HG02981 (cell line): ENCODE results near the gene EIF2S2.
A peak's percentile ranks its signal among the peaks of the same experiment; 100 is the strongest.
"Not testable (repeated sequence)": the region's sequence is repeated elsewhere in the genome, so short reads cannot be mapped to it uniquely, and the experiment has no call there.

Experiments
- ATAC-seq: cut with Tn5 transposase; IDR thresholded peaks from one replicate; pipeline ENCODE4 v1.9.1; 2021; ENCODE audit warnings: mild to moderate bottlenecking, moderate library complexity; ENCODE audit not compliant: unreplicated experiment

EIF2S2 gene, protein sequence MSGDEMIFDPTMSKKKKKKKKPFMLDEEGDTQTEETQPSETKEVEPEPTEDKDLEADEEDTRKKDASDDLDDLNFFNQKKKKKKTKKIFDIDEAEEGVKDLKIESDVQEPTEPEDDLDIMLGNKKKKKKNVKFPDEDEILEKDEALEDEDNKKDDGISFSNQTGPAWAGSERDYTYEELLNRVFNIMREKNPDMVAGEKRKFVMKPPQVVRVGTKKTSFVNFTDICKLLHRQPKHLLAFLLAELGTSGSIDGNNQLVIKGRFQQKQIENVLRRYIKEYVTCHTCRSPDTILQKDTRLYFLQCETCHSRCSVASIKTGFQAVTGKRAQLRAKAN

DNA sequence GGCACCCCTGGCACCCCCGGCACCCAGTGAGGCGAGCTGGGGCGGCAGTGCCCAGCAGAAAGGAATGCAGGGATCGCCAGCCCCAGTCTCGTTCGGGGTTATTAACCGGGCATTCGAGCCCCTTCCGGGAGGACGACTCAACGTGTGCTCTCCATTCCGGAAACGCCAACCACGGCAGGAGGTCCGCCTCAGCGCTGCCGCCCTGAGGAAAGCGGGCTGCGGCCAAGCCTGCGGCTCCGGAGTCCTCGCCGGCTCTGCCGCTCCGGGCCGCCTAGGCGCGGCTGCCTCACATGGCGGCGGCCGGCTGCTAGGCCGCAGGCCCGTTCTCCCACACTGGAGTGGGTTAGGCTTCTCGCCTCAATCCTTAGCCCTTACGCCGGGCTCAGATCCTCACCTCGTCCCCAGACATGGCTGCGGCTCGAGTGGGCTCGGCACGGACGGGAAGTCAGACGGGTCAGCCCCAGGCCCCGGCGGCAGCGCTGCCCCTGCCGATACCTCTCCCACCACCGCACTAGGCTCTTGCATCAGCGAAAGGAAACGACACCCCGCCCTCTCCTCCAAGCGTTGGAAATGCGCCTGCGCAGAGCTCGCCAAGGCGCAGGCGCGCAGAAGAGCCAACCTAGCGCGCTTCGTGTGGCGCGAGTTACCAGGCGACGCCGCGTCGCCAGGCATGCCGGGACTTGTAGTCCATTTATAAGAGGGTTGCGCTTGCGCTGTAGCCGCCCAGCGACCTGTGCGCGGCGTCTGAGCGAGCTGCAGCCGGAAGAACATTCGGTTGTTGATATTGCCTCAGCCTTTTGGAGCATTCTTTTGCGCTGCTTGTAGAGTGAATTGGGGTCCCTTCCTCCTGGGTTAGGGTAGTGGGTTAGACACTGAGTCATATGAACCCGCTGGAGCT, at the start of gene EIF2S2:
Gene EIF2S2 (minus strand): TSS at position 542 of the 898 bp plus-strand sequence. CDS start 133 bp downstream, at position 409.
- peak; percentile 89 for ATAC-seq

DNA sequence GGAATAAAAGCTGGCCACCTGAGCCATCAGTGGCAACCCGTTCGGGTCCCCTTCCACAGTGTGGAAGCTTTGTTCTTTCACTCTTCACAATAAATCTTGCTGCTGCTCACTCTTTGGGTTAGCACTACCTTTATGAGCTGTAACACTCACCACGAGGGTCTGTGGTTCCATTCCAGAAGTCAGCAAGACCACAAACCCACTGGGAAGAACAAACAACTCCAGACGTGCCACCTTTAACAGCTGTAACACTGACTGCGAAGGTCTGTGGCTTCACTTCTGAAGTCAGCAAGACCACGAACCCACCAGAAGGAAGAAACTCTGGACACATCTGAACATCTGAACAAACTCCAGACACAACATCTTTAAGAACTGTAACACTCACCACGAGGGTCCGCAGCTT, 45.7 kb upstream of the EIF2S2 start:
- ATAC-seq: not testable (repeated sequence)

DNA sequence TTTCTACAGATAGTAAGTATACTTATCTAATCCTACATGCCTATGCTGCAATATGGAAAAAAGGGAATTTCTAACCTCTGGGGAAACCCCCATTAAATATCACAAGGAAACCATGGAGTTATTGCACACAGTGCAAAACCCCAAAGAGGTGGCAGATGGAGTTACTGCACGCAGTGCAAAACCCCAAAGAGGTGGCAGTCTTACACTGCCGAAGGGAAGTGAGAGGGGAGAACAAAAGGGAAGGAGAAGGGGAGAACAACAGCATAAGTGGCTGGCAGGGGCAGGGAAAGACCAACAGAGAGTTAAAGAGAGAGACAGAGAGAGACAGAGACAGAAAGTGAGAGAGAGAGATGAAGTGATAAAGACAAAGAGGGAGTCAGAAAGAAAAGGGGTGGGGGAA, 43.8 kb upstream of the EIF2S2 start:
- no peak for ATAC-seq

DNA sequence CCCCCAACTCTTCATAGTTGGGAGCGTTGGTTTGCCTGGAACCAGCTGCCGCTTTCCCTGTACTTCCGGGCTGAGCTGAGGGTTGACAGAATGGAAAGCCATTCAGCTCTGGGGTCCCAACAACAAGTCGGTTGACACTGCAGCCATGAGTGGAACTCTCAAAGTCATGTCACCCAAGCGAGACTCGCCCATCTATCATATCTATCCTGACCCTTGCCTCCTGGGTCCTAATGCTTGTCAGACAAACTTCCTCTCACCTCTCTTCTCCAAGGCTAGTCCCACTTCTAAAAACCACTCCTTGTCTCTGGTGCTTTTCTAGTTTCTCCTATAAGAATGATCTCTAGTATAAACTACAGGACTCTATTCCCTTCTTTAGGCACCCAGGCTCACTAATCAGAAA, 41.1 kb upstream of the EIF2S2 start:
- not testable (repeated sequence) for ATAC-seq

DNA sequence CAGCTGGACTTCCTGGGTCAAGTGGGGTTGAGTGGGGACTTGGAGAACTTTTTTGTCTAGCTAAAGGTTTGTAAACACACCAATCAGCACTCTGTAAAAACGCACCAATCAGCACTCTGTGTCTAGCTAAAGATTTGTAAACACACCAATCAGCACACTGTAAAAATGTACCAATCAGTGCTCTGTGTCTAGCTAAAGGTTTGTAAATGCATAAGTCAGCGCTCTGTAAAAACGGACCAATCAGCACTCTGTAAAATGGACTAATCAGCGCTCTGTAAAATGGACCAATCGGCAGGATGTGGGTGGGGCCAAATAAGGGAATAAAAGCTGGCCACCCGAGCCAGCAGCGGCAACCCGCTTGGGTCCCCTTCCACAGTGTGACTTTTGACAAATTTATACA, 40.0 kb upstream of the EIF2S2 start:
- ATAC-seq: not testable (repeated sequence)

DNA sequence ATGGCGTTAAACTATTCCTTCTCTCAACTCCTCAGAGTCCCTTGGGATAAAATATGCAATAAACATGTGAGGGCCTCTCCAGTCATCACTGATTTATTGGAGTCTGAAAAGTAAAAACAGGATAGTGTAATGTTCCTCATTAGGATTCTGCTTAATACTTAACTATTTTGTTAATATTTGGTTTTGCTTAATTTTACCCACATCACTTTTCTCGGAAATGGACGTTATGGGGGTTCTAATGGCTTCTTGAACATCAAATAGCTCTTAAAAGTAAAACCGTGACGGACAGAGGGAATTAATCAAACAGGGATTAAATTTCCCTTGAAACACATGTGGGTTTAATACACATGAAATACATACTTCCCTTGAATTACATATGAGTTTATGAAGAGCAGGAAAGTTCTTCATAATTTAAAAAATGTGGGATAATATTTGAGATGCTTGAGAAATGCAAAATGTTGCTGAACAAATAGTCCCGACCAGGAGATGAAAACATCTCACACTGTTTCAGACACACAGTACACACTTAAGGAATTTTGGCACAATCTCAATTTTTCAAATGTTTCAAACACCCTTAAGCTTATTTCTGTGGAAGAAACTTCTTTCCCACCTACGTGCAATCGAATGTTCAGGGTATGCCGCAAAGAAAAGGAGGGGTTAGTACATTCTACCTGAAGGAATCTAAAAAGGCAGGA, 38.4 kb upstream of the EIF2S2 start:
- no peak for ATAC-seq

DNA sequence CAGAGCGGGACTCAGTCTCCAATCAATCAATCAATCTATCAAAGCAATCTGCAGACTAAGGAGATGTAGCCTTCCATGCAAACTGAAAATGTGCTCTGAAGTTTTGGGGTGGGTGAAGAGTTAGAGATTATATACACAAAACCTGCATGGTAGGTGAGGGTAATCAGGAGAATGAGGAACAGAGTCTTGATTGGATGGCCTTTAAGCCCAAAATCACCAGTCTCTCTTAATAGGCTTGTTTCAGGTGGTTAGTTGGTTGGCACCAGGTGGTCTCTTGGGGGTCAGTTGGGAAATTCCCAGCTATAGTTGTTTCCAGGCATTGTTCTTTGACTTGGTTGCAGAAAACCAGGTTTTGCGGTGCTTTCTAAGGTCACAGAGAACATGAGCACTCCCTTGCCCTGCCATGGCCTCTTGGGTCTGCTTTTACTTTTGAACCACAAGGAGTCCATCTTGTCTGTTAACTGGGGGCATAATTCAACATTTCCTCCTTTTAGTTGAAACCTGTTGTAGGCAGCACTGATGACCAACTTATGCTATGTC, 33.3 kb upstream of the EIF2S2 start:
- ATAC-seq: no peak

DNA sequence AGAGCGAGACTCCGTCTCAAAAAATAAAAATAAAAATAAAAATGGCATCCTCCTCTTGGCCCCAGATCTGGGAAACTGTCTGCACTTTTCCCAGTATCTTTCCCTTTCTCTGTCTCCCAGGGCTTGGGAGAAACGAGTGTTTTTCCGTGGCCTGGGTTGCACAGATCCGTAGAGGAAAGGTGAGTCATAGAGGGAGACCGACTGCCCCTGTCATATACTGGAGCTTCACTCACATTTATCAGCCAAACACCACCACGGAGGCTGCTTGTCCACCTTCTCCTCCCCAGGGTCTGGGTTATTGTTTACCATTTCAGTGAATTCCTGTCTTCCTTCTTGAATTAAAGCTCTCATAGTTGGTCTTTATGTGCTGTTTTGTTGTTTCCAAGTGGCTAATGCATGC, 31.9 kb upstream of the EIF2S2 start:
- ATAC-seq: no peak

DNA sequence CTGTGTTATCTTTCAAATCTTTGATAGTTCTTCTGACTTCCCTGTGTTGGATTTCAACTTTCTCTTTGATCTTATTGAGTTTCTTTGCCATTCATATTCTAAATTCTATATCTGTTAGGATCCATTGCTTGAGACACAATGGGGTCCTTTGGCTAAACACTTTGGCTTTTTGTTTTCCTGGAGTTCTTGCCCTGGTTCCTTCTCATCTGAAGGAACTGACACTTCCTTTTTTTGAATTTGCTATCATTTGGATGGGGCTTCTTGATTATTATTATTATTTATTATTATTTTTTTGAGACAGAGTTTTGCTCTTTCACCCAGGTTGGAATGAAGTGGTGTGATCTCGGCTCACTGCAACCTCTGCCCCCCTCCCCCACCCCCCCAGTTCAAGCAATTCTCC, 30.1 kb upstream of the EIF2S2 start:
- no peak for ATAC-seq

DNA sequence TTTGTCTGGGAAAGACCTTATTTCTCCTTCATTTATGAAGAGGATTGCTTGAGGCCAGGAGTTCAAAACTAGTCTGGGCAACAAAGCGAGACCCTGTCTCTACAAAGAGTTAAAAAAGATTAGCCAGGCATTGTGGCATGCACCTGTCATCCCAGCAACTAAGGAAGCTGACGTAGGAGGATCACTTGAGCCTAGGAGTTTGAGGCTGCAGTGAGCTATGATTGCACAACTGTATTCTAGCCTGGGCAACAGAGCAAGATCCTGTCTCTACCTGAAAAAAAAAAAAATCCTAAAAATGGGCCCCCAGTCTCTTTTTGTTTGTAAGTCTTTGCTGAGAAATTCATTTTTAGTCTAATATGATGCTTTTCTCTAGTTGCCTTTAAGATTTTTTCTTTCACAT, 29.2 kb upstream of the EIF2S2 start:
- ATAC-seq: no peak

DNA sequence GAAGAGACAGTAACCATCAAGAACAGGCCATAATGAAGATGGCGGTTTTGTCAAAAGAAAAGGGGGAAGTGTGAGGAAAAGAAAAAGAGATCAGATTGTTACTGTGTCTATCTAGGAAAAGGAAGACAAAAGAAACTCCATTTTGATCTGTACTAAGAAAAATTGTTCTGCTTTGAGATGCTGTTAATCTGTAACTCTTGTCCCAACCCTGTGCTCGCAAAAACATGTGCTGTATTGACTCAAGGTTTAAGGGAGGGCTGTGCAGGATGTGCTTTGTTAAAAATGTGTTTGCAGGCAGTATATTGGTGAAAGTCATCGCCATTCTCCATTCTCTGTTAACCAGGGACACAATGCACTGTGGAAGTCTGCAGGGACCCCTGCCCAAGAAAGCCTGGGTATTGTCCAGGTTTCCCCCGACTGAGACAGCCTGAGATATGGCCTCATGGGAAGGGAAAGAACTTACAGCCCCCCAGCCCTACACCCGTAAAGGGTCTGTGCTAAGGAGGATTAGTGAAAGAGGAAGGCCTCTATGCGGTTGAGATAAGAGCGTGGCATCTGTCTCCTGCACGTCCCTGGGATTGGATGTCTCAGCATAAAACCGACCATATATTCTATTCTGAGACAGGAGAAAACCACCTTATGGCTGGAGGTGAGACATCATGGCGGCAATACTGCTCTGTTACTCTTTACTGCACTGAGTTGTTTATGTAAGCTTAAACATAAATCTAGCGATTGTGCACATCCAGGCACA, 23.7 kb upstream of the EIF2S2 start:
- ATAC-seq: not testable (repeated sequence)

DNA sequence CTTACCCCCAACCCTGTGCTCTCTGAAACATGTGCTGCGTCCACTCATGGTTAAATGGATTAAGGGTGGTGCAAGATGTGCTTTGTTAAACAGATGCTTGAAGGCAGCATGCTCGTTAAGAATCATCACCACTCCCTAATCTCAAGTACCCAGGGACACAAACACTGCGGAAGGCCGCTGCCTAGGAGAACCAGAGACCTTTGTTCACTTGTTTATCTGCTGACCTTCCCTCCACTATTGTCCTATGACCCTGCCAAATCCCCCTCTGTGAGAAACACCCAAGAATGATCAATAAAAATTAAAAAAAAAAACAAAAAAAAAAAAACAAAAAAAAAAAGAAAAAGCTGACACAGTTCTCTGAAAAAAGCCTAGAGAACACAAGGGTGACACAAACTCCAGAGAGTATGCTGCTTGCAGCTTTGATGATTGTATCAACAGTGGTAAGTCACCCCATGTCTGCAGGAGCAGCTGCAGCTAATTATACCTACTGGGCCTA, 21.4 kb upstream of the EIF2S2 start:
- ATAC-seq: not testable (repeated sequence)

DNA sequence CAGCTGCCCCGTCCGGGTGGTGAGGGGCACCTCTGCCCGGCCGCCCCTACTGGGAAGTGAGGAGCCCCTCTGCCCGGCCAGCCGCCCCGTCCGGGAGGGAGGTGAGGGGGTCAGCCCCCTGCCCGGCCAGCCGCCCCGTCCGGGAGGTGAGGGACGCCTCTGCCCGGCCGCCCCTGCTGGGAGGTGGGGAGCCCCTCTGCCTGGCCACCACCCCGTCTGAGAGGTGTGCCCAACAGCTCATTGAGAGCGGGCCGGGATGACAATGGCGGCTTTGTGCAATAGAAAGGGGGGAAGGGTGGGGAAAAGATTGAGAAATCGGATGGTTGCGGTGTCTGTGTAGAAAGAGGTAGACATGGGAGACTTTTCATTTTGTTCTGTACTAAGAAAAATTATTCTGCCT, 20.9 kb upstream of the EIF2S2 start:
- not testable (repeated sequence) for ATAC-seq

DNA sequence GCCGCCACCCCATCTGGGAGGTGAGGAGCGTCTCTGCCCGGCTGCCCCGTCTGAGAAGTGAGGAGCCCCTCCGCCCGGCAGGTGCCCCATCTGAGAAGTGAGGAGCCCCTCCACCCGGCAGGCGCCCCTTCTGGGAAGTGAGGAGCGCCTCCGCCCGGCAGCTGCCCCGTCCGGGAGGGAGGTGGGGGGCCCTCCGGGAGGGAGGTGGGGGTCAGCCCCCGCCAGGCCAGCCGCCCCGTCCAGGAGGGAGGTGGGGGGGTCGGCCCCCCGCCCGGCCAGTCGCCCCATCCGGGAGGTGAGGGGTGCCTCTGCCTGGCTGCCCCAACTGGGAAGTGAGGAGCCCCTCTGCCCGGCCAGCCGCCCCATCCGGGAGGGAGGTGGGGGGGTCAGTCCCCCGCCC, 20.4 kb upstream of the EIF2S2 start:
- ATAC-seq: not testable (repeated sequence)

DNA sequence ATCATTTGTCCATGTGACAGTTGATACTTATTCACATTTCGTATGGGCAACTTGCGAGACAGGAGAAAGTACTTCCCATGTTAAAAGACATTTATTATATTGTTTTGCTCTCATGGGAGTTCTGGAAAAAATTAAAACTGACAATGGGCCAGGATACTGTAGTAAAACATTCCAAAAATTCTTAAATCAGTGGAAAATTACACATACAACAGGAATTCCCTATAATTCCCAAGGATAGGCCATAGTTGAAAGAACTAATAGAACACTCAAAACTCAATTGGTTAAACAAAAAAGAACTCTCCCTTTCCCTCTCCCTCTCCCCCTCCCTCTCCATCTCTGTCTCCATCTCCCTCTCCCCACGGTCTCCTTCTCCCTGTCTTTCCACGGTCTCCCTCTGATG, 19.4 kb upstream of the EIF2S2 start:
- no peak for ATAC-seq

DNA sequence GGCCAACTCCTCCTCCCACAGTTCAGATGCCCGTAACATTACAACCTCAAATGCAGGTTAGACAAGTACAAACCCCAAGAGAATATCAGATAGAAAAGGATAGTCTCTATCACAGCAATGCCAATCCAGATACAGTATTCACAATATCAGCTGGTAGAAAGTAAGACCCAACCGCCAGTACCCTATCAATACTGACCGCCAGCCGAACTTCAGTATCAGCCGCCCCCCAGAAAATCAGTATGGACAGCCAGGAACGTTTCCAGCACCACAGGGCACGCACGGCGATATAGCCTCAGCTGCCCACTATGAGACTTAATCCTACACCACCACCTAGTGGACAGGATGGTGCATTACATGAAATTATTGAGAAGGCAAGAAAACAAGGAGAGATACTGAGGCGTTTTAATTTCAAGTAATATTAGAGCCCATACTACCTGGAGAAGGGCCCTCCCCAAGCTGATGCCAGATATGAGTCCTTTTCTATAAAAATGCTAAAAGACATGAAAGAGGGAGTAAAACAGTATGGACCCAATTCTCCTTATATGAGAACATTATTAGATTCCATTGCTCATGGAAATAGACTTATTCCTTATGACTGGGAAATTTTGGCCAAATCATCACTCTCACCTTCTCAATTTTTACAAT, 17.6 kb upstream of the EIF2S2 start:
- ATAC-seq: no peak

DNA sequence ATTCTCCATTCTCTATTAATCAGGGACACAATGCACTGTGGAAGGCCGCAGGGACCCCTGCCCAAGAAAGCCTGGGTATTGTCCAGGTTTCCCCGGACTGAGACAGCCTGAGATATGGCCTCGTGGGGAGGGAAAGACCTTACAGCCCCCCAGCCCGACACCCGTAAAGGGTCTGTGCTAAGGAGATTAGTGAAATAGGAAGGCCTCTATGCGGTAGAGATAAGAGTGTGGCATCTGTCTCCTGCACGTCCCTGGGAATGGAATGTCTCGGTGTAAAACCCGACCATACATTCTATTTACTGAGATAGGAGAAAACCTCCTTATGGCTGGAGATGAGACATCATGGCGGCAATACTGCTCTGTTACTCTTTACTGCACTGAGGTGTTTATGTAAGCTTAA, 15.7 kb upstream of the EIF2S2 start:
- no peak for ATAC-seq

DNA sequence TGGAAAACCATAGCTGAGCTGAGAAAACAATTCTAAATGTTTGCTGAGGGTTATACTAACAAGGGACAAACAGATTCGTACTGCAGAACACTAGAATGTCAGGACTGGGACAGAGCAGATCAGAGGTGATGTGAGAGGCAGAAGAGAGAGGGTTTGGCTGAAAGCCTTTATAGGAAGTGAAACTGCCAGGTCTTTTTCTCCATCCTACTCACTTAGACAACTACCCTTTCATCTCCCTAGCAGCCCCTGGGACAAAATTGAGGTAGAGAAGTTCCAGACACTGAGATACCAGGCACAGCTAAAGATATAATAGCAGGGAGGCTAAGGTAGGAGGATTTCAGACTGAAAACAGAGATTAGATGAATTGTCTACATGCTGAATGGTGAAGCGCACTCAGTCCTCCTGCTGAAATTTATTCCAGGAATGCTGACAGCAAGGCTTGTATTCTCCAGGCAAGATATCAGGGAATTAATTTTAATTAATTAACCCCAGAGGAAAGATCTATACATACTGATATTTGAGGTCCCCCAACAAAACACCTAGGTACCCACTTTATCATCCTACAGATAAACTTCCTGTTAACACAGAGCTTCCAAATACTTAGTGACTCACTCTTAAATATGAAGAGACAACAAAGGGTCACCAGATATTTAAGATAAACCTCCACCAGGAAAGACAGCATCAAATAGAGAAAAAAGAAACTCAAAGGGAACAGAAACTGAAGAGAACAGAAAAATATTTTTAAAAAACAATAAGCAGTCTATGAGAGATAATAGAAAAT, 12.6 kb upstream of the EIF2S2 start:
- ATAC-seq: no peak

DNA sequence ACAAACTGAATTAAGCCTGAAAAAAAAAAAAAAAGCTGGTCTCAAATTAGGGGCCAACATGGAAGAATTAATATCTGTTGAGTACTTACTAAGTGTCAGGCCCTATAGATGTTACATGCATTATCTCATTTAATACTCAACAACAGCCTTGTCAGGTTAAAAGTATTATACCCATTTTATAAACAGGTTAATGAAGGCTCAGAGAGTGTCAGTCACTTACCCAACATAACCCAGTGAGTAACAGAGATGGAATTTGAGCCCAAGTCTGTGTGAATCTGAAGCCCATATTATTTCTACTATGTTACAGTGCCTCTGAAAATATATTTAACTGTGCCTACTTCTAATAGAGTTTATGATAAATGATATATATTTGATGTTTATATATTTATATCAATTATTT, 11.3 kb upstream of the EIF2S2 start:
- no peak for ATAC-seq
